Memory B cell (primary cell): ENCODE measurements around the gene SLC38A10.
"Not testable (repeated sequence)": the region's sequence is repeated elsewhere in the genome, so short reads cannot be mapped to it uniquely, and the experiment has no call there.

Source experiments
- ATAC-seq: fragments of 150-1000 bp; cut with Tn5 transposase; 2 replicates; pipeline ENCODE4 v1.10.0; 2021; ENCODE audit warnings: low read depth, mild to moderate bottlenecking, moderate library complexity
- DNase-seq, 2 donors: peaks; one replicate each; pipeline ENCODE4 v3.0.0; 2022; ENCODE audit warnings: low spot score in 2 of 2
- H3K27ac Mint-ChIP-seq: one replicate; pipeline ENCODE4 v1.8.0; 2022; ENCODE audit warnings: mild to moderate bottlenecking, moderate library complexity, mixed read lengths
- H3K27me3 Mint-ChIP-seq: one replicate; pipeline ENCODE4 v1.8.0; 2022; ENCODE audit warnings: mixed read lengths
- H3K36me3 Mint-ChIP-seq: one replicate; pipeline ENCODE4 v1.8.0; 2022; ENCODE audit warnings: mild to moderate bottlenecking, mixed read lengths
- H3K4me1 Mint-ChIP-seq: one replicate; pipeline ENCODE4 v1.8.0; 2022; ENCODE audit warnings: mixed read lengths
- H3K4me3 Mint-ChIP-seq: one replicate; pipeline ENCODE4 v1.8.0; 2022; ENCODE audit warnings: mild to moderate bottlenecking, moderate library complexity, mixed read lengths
- H3K9me3 Mint-ChIP-seq: one replicate; pipeline ENCODE4 v1.8.0; 2022; ENCODE audit warnings: mixed read lengths

Gene SLC38A10

DNA sequence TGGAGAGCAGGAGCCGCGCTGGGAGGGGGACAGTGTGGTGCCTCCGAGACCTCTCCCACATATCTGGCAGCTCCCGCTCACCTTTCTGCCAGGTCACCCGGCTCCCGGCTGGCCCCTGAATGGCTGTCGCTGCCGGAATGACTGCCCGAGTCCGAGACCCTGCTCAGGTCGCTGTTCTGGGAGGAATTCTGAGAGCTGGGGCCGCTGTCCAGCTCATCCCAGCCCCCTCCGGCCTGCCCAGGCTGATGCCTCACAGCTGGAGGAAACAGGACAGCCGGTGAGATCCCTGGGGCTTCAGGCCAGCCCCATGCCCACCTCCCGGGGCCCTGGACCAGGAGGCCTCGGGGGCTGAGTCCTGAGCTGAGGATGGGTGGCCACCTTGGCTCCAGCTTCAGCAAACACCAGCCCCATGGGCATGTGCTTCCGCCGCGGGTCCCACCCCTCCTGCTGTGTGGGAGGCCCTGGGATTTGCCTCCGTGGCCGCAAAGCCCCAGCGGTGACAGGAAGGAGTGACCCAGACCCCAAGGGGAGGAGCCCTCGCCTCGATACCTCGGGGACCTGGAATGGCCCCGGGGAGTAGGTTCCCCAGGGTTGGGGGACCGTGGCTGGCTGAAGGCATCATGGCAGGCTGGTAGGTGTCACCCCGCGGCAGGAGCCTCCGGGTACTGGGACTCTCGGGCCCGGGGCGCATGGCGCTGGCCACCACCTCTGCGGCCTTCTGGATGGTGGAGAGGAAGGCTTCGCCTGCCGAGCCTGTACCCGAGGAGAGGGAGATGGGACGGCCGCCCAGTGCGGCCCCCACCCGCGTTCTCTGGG, 63.1 kb downstream of the SLC38A10 start:
- Mint-ChIP-seq H3K27ac (no peak overlapping the region), H3K27me3 (no peaks in the 10 kb centered on the region), H3K4me1 (peaks cover 34% of the 10 kb centered on the region), H3K36me3 (peaks cover 22% of the 10 kb centered on the region), H3K4me3 (no peak overlapping the region), H3K9me3 (peaks cover 3% of the 10 kb centered on the region)
- ATAC-seq (no peak), DNase-seq (no peak)

DNA sequence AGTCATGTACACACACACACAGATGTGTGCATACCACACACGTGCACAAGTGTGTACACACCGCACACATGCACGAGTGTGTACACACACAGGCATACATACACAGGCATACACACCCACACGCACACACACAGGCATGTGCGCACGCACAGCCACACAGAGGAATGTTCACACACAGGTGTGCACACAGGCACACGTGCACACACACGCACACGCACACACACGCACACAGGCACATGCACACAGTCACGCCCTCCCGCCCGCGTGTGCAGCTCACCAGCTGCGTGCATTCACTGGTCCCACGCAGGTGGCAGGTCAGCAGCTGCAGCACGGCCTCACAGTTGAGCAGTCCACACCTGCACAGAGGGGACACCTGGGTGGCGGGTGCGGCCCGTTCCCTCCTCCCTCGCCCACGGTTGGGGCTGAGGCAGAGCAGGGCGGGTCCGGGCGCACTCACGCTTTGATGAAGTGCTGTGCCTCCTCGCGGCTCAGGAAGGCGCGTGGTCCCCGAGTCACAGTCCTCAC, 63.9 kb downstream of the SLC38A10 start:
- Mint-ChIP-seq H3K4me3 (peak overlapping the region; percentile 25), H3K27me3 (no peaks in the 10 kb centered on the region), H3K9me3 (peaks cover 3% of the 10 kb centered on the region), H3K4me1 (peaks cover 33% of the 10 kb centered on the region), H3K27ac (no peak overlapping the region), H3K36me3 (peaks cover 21% of the 10 kb centered on the region)
- ATAC-seq: no peak
- DNase-seq: no peak

DNA sequence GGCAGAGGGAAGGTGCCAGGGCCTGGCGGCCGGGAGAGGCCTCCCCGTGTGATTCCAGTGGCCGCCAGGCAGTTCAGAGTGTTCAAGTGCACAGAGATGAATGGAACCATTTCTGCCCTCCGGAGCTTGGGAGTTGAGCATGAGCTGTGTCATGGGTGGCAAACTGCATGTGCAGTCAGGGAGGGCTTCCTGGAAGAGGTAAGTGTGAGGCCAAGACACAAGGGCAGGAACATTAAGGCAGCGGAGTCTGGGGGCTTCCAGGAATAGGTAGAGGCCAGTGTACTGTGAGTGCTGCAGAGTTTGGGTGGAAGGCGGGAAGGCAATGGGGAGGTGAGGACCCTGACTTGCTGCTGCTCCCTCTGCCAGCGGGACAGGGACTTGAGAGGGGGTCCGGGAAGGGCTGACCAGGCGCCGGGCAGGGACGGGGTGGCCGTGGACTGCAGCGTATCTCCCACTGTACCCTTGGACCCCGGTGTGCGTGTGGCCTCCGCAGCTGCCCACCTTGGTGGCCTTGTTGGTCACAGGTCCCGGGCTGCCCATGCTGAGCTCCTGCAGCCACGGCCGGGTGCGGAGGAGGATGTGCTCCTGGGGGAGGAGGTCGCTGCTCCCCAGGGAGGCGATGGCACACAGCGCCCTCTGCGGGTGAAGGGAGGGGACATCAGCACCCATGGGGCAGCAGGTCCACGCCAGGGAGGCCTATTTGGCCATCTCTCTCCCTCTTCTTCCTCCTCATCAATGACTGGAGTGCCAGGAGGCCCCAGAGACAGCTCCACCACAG, 64.9 kb downstream of the SLC38A10 start:
- ATAC-seq: no peak
- Mint-ChIP-seq H3K9me3 (peaks cover 3% of the 10 kb centered on the region), H3K36me3 (peaks cover 19% of the 10 kb centered on the region), H3K27me3 (no peaks in the 10 kb centered on the region), H3K27ac (peak overlapping the region; percentile 25), H3K4me1 (peaks cover 31% of the 10 kb centered on the region), H3K4me3 (no peak overlapping the region)
- DNase-seq: no peak

DNA sequence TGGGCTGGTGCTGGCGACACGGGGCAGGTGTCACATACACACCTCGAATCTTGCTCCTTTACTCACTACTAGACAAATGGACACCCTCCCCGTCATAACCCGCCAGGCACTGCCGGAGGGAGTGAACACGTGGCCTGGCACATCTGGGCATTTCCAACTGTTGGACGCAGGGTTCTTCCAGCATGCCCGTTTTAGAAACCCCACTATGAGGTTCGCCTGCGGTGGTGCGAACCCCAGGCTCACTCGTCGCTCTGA, 65.5 kb downstream of the SLC38A10 start:
- Mint-ChIP-seq H3K9me3 (peaks cover 3% of the 10 kb centered on the region), H3K4me3 (peak overlapping the region; percentile 33), H3K36me3 (peaks cover 13% of the 10 kb centered on the region), H3K4me1 (peaks cover 24% of the 10 kb centered on the region), H3K27ac (peak overlapping the region; percentile 25), H3K27me3 (no peaks in the 10 kb centered on the region)
- ATAC-seq (no peak), DNase-seq (no peak)

DNA sequence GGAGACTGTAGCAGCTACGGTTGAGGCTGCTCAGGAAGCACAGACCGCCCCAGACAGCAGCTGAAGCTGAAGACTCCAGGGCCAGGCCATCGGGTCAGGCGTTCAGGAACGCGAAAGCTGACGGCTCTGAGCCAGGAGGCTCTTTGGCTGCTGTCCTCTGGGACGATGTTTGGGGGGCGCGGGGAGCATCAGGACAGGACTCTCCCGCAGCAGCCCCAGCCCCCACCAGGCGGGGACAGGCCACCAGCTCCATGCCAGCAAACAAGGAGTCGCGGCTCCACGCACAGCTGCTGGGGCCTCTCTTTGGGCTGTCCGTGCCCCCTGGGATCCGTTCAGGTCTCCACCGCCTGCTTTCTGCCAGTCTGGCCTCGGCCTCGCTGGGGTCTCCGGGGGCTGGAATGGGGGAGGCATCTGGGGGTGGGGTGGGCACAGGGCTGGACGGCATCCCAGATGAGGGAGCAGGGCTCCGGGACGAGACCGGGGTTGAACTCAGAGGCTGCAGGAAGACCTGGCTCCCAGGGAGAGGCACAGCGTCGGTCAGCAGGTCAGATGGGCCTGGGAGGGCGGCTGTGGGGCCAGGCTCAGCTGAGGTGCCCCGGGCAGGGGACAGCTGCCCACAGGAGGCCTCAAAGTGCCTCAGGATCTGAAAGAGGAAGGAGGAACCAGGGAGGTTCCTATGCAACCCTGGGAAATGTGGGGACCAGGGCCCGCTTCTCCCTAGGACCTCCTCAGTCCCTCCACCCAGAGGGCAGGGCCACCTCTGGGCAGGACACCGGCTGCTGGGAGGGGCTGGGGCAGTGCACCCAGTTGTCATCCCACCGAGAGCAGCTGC, 66.1 kb downstream of the SLC38A10 start:
- peaks cover 24% of the 10 kb centered on the region for H3K4me1 Mint-ChIP-seq
- no peaks in the 10 kb centered on the region for H3K27me3 Mint-ChIP-seq
- peak; percentile 16 for ATAC-seq
- H3K9me3 Mint-ChIP-seq: peaks cover 3% of the 10 kb centered on the region
- peak overlapping the region; percentile 76 for H3K27ac Mint-ChIP-seq
- peak overlapping the region; percentile 67 for H3K4me3 Mint-ChIP-seq
- DNase-seq: no peak
- peaks cover 13% of the 10 kb centered on the region for H3K36me3 Mint-ChIP-seq

DNA sequence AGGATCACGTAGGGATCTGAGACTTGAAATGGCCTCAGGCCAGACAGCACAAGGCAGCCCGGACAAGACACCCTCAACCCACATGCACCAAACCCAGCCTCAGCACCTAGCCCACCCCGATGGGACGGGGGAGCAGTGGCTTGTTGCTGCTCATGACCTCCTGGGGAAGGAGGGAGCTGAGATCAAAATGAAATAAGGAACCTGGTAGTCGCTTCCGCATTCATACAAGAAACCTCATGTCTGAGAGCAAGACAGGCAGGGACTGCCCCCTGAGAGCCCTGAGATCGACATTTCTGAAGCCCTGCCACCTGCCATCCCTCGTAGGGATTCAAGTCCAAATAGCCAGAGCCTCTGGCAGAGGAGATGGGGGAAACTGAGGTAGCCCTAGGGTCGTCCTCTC, 66.7 kb downstream of the SLC38A10 start:
- H3K36me3 Mint-ChIP-seq: peaks cover 13% of the 10 kb centered on the region
- ATAC-seq (peak; percentile 92), DNase-seq (peak; percentile 45 to 58)
- no peaks in the 10 kb centered on the region for H3K27me3 Mint-ChIP-seq
- peaks cover 27% of the 10 kb centered on the region for H3K4me1 Mint-ChIP-seq
- H3K9me3 Mint-ChIP-seq: peaks cover 3% of the 10 kb centered on the region
- peak overlapping the region; percentile 76 for H3K27ac Mint-ChIP-seq
- H3K4me3 Mint-ChIP-seq: peak overlapping the region; percentile 67

DNA sequence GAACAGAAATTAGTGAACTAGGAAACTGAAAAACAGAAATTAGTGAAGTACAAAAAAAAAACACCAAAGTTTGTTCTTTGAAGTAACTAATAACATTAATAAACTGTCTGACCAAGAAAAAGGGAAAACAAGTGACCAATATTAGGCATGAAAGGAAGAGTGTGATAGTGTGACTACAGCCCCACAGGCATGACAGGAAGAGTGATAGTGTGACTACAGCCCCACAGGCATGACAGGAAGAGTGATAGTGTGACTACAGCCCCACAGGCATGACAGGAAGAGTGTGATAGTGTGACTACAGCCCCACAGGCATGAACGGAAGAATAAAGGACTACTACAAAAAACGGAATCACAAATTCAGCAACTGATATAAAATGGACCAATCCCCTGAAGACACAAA, 67.5 kb downstream of the SLC38A10 start:
- ATAC-seq, DNase-seq, H3K27me3 Mint-ChIP-seq, H3K9me3 Mint-ChIP-seq: not testable (repeated sequence)
- peak overlapping the region; percentile 76 for H3K27ac Mint-ChIP-seq
- peak overlapping the region; percentile 67 for H3K4me3 Mint-ChIP-seq
- peaks cover 27% of the 10 kb centered on the region for H3K4me1 Mint-ChIP-seq
- H3K36me3 Mint-ChIP-seq: peaks cover 13% of the 10 kb centered on the region

DNA sequence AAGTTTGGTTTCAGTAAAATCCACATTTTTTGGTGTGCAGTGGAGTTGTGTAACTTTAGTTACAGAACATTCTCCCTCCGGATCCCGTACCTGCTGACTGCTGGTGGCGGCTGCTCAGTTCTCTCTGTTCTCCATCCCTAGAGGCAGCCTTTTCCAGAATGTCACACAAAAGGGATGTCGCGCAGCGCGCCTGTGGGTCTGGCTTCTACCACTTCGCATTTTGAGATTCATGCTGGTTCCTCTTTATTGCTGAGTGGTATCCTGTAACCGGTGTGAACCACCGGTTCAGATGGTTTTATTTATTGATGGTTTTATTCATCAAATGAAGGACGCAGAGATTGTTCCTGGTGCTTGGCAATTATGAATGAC, 71.4 kb downstream of the SLC38A10 start:
- Mint-ChIP-seq H3K9me3 (peaks cover 3% of the 10 kb centered on the region), H3K27me3 (no peaks in the 10 kb centered on the region), H3K4me1 (peaks cover 21% of the 10 kb centered on the region), H3K4me3 (peak overlapping the region; percentile 81), H3K27ac (peak overlapping the region; percentile 79), H3K36me3 (peaks cover 3% of the 10 kb centered on the region)
- peak in 1 of 2 donors; percentile 36 for DNase-seq
- ATAC-seq: peak; percentile 14

DNA sequence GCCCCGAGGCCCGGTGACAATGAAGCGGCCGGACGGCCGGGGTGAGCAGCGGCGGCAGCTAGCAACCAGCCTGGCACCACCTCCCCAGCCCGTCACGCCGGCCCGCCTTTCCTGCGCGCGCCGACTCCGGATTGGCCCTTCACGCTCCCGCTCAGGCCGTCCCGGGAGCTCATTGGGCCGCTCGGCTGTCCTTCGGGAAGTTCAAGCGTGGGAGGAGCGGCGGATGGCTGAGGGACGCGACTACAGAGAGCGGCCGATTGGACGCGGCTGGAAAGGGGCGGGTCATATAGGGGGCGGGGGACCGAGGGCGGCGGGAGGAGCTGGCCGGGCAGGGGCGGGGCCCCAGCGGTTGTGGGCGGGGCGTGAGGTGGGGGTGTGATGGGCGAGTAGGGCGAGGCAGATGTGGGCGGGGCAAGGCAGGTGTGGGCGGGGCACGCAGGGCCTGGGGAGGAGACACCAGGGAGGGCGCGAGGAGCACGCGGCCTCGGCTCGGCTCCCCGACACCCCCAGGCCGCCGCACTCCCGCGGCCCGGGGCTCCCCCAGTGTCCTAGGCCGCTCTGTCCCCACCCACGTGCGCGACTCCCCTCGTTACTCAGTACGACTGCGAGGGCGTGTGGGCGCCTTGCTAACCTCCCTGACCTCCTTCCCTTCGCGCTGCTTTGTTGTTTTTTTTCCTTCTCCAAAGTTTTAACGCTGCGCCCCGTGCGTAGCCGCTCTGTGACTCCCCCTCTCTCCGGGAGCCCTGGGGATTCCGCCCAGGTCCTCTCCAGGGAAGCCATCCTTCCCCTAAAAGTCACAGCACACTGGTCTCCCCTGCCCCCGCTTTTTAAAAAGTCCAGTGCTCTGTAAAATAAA, 72.0 kb downstream of the SLC38A10 start, which contains the start of gene CEP131:
Gene CEP131 (minus strand): TSS at position 60 of the 856 bp plus-strand sequence. CDS start 2,909 bp downstream, outside the sequence.
- peaks cover 3% of the 10 kb centered on the region for H3K9me3 Mint-ChIP-seq
- H3K27ac Mint-ChIP-seq: peak within 1 kb of the TSS; percentile 79
- peak; percentile 100 for DNase-seq
- no peaks in the 10 kb centered on the region for H3K27me3 Mint-ChIP-seq
- H3K4me1 Mint-ChIP-seq: peaks cover 16% of the 10 kb centered on the region
- peak; percentile 90 for ATAC-seq
- peaks cover 3% of the 10 kb centered on the region for H3K36me3 Mint-ChIP-seq
- peak within 1 kb of the TSS; percentile 81 for H3K4me3 Mint-ChIP-seq

DNA sequence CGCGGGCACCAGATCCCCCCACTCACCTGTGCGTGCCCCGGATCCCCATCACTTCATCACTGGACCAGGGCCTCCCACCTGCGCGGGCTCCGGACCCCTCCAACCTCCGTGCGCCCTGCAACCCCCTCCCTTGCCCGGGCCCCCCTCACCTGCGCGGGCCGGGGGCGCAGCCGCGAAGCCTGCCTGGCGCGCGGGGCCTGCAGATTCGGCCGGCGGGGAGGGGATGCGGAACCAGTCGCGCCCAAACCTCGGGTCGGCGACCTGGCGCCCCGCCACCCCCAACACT, 72.5 kb downstream of the SLC38A10 start:
- no peaks in the 10 kb centered on the region for H3K27me3 Mint-ChIP-seq
- ATAC-seq (no peak), DNase-seq (no peak)
- peaks cover 3% of the 10 kb centered on the region for H3K36me3 Mint-ChIP-seq
- H3K4me3 Mint-ChIP-seq: peak overlapping the region; percentile 69
- H3K4me1 Mint-ChIP-seq: peaks cover 11% of the 10 kb centered on the region
- peaks cover 1% of the 10 kb centered on the region for H3K9me3 Mint-ChIP-seq
- H3K27ac Mint-ChIP-seq: no peak overlapping the region

DNA sequence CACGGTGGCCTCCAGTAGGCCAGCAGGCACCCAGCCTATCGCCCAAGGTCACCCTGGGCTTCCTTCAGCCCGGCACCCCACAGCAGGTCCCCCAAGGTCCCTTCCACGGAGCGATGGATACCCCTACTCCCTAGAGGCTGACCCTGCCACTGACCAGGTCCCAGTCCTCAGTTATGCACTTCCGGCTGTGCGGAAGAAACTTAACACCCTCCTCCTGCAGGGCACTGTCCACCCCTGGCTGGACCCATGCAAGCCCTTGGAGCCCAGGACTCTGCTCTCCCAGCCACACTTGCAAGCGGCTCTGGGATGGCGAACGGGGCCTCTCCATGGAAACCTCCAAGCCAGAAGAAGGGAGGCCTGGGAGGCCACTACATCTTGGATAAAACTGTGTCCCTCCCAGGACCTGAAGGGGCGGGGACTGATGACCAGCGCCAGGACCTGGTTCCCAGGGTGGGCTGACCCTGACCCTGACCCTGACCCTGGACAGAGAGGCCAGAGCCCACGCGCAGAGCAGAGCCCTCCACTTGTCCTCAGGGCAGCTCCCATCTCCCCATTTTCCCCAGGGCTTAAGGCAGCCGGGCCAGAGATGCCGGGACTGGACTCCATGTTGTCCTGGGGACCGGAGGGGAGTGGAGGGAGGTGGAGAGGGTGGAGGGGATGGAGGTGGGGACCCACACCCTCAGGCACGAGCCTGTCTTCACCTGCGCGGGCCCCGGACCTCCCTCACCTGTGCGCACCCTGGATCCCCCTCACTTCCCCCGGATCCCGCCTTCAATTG, 73.1 kb downstream of the SLC38A10 start:
- no peaks in the 10 kb centered on the region for H3K27me3 Mint-ChIP-seq
- no peak for ATAC-seq
- no peak overlapping the region for H3K27ac Mint-ChIP-seq
- H3K4me3 Mint-ChIP-seq: peak overlapping the region; percentile 69
- H3K4me1 Mint-ChIP-seq: peaks cover 9% of the 10 kb centered on the region
- H3K9me3 Mint-ChIP-seq: no peaks in the 10 kb centered on the region
- DNase-seq: no peak
- H3K36me3 Mint-ChIP-seq: peaks cover 5% of the 10 kb centered on the region

DNA sequence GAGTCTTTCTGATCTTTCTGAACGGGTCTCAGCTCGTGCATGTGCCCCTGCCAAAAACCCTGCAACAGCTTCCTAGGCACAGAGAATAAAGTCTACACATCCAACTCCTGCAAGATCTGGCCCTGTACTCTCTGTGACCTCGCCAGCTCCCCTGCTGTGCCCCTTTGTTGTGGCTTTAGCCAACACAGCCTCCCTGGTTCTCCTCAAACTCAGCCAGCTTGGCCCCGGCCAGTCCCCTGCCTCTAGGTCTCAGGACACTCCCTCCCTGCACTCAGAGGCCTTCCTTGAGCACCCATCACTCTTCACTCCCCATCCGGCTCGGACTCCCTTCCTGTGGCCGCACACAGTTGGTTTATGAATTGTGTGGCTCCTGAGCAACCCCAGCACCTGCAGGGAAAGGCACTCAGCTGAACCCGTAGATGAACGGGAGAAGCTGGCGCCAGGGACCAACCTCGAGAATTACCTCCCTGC, 73.7 kb downstream of the SLC38A10 start:
- no peak for ATAC-seq
- Mint-ChIP-seq H3K4me3 (peak overlapping the region; percentile 29), H3K9me3 (no peaks in the 10 kb centered on the region), H3K27ac (no peak overlapping the region), H3K27me3 (no peaks in the 10 kb centered on the region), H3K36me3 (peaks cover 9% of the 10 kb centered on the region), H3K4me1 (peaks cover 9% of the 10 kb centered on the region)
- DNase-seq: no peak
